Brain microvascular endothelial cell (primary cell): Measurements from ENCODE around the gene NFIB.

ENCODE experiments used
- DNase-seq: peaks from one replicate; pipeline ENCODE4 v3.0.0-alpha.2; 2020
- H3K27ac ChIP-seq: fragments of 250-450 bp; sonication (Bioruptor Pico); 2 replicates; pipeline ENCODE4 v1.5.1; 2020; ENCODE audit warnings: mild to moderate bottlenecking, moderate library complexity
- H3K27me3 ChIP-seq: fragments of 250-450 bp; sonication (Bioruptor Pico); replicated peaks from 2 replicates; pipeline ENCODE4 v1.5.1; 2020; ENCODE audit warnings: mild to moderate bottlenecking
- H3K36me3 ChIP-seq: fragments of 250-450 bp; sonication (Bioruptor Pico); replicated peaks from 2 replicates; pipeline ENCODE4 v1.5.1; 2020; ENCODE audit warnings: mild to moderate bottlenecking
- H3K4me3 ChIP-seq: 2 replicates; pipeline ENCODE4 v1.5.1; 2011; ENCODE audit warnings: low read depth, mild to moderate bottlenecking, control low read depth, low read length, moderate library complexity
- in situ Hi-C: cut with HindIII; loops from 2 replicates; pipeline ENCODE4 v1.10.0; 2017; ENCODE audit warnings: low sequenced_read_pairs, low pct_ligation_motif_present
- TF ChIP-seq, protein P1 (sequence below): IDR thresholded peaks from 2 replicates; pipeline ENCODE4 v1.5.1; 2011; ENCODE audit warnings: low read depth, mild to moderate bottlenecking, moderate library complexity, low read length, control low read depth, inconsistent platforms; ENCODE audit errors: missing control alignments

Gene NFIB

GRCh38 chr9:14210428-14210827 is 103.5 kb downstream of the NFIB start:
- DNase-seq = no peak
- TF ChIP-seq, protein P1, sequence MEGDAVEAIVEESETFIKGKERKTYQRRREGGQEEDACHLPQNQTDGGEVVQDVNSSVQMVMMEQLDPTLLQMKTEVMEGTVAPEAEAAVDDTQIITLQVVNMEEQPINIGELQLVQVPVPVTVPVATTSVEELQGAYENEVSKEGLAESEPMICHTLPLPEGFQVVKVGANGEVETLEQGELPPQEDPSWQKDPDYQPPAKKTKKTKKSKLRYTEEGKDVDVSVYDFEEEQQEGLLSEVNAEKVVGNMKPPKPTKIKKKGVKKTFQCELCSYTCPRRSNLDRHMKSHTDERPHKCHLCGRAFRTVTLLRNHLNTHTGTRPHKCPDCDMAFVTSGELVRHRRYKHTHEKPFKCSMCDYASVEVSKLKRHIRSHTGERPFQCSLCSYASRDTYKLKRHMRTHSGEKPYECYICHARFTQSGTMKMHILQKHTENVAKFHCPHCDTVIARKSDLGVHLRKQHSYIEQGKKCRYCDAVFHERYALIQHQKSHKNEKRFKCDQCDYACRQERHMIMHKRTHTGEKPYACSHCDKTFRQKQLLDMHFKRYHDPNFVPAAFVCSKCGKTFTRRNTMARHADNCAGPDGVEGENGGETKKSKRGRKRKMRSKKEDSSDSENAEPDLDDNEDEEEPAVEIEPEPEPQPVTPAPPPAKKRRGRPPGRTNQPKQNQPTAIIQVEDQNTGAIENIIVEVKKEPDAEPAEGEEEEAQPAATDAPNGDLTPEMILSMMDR = no peak
- in situ Hi-C loops = no loop called here
- no peaks in the 10 kb centered on the region for H3K27me3 ChIP-seq
- H3K27ac ChIP-seq = no peak overlapping the region
- H3K4me3 ChIP-seq = no peak overlapping the region
- H3K36me3 ChIP-seq = no peaks in the 10 kb centered on the region

DNA sequence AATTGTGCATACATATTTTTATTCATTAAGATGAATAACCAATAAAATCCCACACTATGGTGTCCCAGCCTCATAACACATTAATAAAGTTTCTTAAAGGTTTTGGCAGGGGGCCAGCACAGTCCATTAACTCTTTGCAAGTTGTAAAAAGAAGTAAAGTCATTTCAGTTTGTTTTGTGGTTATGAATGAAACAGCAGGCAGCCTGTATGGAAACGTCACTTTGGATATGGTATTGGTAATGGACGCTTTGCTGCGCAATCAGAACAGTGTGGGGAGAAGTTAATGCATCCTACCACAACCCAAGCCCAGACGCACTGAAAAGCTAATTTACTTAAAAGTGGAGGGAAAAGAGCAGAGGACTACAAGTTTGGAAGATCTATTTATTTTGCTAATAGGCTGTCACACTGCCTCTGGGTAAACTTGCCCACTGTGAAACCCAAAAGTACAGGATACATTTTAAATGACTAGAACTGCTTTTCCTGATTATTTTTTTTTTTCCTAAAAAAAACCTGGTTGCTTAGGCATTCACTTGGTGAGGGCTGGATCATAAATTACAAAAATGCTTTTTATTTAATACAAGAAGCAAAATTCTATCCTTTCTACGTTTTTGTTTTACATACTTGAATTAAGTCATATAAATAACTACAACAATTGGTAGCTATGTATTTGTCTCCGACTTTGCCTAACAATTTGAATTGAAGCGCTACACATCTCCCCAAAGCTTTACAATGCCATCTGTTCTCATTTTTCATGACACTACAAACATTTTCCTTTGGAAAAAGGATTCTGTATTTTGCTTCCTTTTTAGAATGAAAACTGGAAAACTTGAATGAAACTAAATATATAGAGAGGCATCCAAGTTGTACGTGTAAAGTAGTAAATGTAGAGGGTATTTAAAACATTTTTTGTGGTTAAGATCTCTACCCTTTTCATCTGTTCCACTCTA is 104.3 kb downstream of the NFIB start:
- no peak for DNase-seq
- no peaks in the 10 kb centered on the region for H3K27me3 ChIP-seq
- TF ChIP-seq, protein P1 = no peak
- in situ Hi-C loops = no loop called here
- no peak overlapping the region for H3K27ac ChIP-seq
- H3K4me3 ChIP-seq = no peak overlapping the region
- H3K36me3 ChIP-seq = no peaks in the 10 kb centered on the region

- TF ChIP-seq, protein P1 = no peak
- H3K27me3 ChIP-seq = no peaks in the 10 kb centered on the region
- no peaks in the 10 kb centered on the region for H3K36me3 ChIP-seq
- H3K27ac ChIP-seq = no peak overlapping the region
- no peak for DNase-seq
- no peak overlapping the region for H3K4me3 ChIP-seq
- in situ Hi-C loops = no loop called here
Observed at GRCh38 chr9:14207352-14207995, 106.5 kb downstream of the NFIB start.

GRCh38 chr9:14205463-14205862 is 108.5 kb downstream of the NFIB start:
- TF ChIP-seq, protein P1 = no peak
- in situ Hi-C loops = no loop called here
- DNase-seq = peak; percentile 65
- Histone ChIP-seq H3K4me3 (no peak overlapping the region), H3K27me3 (no peaks in the 10 kb centered on the region), H3K36me3 (no peaks in the 10 kb centered on the region), H3K27ac (peak overlapping the region; percentile 26)

DNA sequence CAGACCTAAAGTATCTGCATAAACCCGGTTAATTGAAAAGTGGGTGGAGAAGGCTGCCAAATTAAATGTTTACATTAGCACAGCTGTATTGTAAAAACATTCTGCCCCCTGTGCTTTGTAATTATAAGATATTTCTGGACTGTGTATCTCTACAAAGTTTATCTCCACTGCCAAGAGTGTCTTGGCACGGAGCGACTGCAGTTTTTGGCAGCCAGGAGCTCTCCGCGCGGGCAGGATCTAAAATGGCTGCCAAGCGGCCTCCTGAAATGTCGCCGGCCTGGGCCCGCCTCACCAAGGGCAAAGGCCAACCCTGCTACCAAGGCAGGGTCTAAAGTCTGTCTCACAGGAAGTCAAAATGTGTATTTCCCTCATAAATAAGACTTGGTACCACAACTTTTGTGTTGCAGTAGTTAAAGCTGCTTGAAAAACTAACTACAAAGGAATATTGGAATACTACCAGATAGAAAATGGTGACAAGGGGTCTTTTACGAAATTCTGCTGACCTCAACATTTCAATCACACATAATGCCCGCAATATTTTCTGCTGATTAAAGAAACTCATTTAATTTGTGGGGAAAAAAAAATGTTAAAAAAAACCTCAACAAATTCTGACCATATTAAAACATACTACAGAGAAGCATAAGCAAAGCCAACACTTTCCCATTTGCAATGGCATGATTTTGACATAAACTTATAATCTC is 110.4 kb downstream of the NFIB start:
- peak; percentile 45 for DNase-seq
- Histone ChIP-seq H3K4me3 (no peak overlapping the region), H3K27ac (peak overlapping the region; percentile 4), H3K36me3 (no peaks in the 10 kb centered on the region), H3K27me3 (no peaks in the 10 kb centered on the region)
- TF ChIP-seq, protein P1 = no peak
- in situ Hi-C loops = no loop called here
